Pulmonary artery endothelial cell (primary cell): ENCODE measurements around the gene PCK2. TPM values are rescaled to one million over a fixed set of nuclear protein-coding genes. Genes with fewer than 3 reads are reported as not detected.
"Not testable (repeated sequence)": the region's sequence is repeated elsewhere in the genome, so short reads cannot be mapped to it uniquely, and the experiment has no call there.

ENCODE experiments used
- DNase-seq: peaks from one replicate; pipeline ENCODE4 v3.0.0-alpha.2; 2011; ENCODE audit warnings: low read depth, low spot score
- total RNA-seq: library from RNA; depleted of rRNA; stranded (reverse); fragments of >200 nt; gene quantifications from 2 replicates; pipeline ENCODE4 v1.2.3, GENCODE V29; 2014

PCK2 gene
- 9.8 and 18.5 TPM in 2 replicates for total RNA-seq

DNA sequence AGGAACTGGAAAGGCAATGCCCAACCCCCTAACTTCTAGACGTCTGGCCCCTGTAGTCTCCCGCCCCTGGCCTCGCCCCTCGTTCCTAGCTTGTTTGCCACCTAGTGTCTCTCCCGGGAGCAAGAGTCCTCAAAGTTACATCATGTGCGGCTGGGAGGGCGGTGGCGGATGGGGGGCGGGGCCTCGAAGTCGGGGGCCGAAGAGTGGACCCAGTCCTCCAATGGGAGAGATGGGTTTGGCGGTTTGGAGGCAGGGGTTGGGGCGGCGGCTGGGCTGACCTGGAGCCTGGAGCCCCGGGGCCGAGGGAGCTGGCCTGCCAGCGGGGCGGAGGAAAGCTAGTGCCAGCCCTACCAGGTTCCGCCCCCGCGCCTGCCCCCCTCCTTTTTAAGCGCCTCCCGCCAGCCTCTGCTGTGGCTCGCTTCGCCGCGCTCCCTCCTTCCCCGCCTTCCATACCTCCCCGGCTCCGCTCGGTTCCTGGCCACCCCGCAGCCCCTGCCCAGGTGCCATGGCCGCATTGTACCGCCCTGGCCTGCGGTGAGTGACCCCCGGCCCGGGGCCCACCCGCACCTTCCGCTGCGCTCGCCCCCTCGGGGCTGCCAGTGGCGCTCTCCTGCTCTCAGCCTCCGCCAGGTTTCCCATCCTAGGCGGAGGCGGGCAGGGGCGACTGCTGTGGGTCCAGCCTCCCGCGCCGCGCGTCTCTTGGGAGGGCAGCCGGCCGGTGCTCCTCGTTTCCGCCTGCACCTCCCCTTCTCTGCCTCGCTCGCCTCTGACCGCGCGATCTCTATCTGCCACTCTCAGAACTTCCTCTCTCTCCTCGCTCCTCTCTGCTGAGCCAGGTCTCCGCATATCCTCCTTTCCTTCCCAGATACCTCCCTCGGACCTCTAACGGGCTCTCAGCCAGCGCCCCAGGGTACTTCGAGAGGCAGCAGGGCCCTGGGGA, at the start of gene PCK2:
PCK2 (plus strand) TSS at position 411 of the 940 bp plus-strand sequence; CDS start at position 506, 95 bp downstream.
- DNase-seq = peak; percentile 32

DNA sequence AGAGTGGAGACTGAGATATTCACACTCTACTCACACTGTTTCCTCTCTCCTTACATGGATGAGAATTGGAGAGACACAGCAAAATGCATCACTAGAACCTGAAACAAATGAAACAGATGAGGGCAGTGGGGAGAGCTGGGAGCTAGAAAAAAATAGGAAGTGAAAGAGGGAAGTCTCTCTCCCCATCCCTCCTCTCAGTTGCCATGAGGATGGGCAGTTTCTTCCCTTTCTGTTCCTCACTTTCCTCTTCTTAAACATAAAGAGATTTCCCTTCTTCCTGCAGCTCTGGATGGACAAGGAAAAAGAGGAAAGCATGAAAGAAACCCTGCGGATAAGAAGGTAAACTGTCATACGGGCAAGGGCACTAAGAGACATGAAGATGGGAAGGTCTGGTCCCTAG, 45.1 kb upstream of the PCK2 start:
- DNase-seq = not testable (repeated sequence)

DNA sequence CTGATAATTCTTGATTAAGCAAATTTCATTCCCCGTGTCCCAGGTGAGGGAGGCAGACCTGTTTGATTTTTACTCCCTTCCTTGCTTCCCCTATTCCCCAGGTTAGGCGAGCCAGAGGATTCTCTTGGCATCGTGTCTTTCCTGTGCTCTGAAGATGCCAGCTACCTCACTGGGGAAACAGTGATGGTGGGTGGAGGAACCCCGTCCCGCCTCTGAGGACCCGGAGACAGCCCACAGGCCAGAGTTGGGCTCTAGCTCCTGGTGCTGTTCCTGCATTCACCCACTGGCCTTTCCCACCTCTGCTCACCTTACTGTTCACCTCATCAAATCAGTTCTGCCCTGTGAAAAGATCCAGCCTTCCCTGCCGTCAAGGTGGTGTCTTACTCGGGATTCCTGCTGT, 43.4 kb upstream of the PCK2 start:
- not testable (repeated sequence) for DNase-seq

DNA sequence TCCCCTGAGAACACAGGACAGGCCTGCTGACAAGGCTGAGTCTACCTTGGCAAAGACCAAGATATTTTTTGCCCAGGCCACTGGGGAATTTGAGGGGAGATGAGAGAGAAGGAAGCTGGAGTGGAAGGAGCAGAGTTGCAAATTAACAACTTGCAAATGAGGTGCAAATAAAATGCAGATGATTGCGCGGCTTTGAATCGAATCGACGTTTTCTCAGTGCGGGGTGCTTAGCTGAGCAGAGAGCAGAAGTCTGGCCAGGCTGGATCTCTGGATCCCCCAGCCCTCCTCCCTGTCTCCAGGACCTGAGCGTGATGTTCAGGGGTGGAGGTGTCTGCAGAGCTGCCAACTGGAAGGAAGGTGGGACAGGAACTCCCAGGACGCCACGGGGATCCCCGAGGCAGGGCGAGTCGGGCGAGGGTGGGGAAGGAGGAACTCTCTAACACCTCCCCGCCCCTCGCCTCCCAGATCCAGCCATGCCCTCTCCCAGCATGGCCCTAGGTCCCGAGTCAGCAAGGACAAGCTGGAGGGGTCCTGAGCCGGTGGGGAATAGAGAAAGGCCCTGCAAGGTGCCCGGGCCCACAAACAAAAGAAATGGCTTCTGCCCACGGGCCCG, 42.8 kb upstream of the PCK2 start:
- DNase-seq = no peak

DNA sequence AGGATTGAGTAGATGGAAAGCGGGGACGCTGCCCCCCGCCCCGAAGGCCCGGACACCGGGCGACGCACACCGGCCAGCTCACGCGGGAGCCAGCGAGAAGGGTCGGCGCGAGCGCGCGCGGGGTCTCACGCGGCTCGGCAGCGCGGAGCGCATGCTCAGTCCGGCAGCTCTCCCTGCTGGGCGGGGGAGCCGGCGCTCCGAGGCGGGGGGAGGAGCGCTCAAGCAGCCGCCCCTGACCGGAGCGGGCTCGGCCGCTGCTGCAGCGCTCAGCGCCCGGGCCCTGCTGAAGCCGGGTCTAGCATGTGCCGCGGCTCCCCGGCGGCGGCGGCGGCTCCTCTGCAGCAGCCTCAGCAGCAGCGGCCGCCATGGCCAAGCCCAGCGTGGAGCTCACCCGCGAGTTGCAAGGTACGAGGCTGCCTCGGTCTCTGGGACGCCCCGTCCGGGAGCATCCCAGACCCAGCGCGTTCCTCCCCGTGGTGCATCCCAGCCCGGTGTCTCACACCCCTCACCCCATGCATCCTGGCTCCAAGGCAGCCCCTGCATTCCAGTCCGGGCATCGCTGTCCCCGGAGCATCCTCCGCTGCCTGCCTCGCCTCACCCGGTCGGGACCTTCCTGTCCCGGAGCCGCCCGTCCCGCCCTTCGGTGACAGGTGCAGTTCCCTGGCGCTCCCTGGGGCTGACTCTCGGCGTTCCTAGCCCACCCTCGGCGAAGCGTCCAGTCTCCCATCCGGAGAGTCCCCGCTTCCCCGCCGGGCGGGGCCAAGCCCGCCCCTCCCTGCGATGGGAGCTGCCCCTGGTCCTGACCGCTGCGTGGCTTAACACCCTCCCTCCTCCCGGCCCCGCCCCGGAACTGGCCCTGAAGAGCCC, 42.1 kb upstream of the PCK2 start, which contains the start of gene CARMIL3:
CARMIL3 (plus strand) TSS at position 221 of the 867 bp plus-strand sequence; CDS start at position 366, 145 bp downstream.
- DNase-seq = no peak

DNA sequence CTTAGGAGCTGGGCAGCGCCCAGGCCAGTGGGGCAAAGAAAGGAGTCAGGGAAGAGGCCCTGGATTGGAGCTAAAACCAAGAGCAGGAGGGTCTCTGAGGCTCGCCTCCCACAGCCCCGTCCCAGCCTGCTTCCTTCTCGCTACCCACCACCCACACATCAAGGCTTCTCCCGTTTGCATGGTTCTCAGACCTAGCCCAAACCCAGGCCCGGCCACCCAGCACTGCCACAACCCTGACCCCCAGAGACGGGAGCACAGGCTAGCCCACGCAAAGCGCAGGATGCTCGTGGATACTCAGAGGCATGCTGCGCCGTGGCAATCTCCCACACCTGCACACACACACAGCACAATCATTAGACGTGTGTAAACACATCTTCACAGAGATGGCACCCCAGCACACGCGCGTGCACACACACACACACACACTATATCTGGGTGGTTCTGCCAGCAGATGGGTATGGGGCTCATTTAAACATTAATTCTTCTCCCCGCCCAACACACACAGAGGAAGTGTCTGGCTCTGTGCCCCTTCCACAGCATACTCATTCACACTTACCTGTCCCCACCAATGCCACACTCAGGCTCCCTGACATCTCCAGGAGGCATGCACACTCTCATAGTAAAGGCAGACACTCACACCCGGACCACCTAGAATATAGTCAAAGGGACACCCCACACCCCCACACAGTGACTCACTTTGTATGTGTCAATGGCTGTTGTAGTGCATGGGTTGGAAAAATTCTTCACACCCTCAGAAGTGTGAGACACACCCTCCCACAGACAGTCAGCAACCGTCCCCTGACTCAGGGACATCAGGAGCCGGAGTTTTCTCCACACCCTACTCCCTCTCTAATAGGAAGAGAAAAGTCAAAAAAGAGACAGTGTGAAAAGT, 41.2 kb upstream of the PCK2 start:
- no peak for DNase-seq

DNA sequence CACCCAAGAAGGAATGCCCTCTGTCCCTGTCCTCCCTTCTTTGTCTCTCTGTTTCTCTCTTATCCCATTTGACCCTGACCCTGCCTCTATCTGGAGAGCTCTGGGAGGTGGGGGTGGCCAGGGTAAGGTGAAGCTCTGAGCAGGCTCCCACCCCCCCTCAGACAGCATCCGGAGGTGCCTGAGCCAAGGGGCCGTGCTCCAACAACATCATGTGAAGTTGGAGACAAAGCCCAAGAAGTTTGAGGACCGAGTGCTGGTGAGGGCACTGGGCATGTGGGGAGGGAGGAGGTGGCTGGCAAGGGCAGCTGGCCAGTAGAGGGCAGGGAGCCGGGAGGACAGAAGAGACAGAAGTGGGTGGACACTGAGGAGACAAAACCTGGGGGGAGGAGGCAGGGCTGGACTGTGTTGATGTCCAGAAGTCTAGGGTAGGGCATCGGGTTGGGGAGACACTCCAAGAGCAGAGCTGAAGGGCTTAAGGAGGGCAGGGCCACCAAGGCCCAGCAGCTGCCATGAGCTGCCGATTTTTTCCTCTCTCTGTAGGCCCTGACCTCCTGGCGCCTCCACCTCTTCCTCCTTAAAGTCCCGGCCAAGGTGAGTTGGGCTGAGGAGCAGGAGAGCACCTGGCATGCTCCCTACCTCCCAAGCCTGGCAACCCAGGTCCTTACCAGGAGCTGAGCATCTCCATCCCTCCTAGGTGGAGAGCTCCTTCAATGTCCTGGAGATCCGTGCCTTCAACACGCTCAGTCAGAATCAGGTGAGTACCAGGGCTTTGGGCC, 40.4 kb upstream of the PCK2 start:
- DNase-seq = no peak

DNA sequence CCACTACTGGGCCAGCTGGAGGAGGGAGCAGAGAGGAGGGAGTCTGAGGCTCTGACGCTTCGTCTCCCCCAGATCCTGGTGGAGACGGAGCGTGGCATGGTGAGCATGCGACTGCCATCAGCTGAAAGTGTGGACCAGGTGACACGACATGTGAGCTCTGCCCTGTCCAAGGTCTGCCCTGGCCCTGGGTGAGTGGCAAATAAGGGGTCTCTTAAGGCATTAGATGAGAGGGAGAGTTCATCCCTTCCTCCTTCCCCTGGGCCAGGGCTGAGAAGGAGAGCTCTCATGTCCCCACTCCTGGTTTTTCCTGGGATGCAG, 39.8 kb upstream of the PCK2 start:
- DNase-seq = no peak

DNA sequence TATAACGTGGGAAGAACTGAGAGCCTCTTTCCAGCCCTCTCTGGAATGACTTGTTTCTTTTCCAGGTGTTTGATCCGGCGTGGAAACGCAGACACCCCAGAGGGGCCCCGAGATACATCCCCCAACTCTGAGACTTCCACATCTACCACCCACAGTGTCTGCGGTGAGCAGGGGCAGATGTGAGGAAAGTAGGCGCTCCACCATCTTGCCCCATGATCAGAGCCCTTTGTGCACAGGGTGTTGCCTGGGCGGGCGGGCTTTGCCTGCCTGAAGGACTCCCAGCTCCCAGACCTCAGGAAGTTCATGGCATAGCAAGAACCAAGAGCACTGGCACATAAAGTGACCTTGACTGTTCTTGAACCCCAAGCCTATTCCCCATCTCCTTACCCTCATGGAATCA, 39.5 kb upstream of the PCK2 start:
- no peak for DNase-seq

DNA sequence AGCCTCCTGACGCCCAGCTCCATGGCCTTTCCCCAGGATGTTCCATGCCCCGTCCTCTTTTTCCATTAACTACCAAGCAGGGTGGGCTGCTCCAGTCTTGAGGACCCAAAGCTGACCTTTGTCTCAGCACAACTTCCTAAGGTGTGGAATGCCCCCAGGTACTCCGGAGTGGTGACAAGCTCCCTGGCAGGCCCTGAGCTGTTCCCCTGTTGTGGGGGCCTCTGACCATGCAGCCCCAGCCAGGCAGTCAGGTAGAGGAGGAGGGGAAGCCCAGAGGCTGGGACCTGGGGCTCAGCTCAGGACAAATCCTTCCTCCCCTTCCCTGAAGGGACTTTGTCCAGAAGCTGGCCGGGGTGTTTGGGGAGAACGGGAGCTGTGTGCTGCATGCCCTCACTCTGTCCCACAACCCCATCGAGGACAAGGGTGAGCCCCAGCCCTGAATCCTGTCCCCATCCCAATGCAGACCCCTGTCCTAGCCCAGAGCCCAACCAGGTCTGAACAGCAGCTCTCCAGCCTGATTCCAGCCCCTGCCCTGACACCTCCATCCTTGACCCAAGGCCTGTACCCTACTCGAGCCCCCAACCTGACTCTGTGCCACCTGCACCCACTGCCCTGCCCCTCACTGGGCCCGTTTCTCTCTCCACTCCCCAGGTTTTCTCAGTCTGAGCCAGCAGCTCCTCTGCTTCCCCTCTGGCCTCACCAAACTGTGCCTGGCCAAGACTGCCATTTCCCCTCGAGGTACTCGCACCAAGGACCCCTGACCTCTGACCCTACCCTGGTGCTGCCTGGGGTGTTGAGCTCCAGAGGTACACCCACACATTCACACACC, 37.9 kb upstream of the PCK2 start:
- no peak for DNase-seq

DNA sequence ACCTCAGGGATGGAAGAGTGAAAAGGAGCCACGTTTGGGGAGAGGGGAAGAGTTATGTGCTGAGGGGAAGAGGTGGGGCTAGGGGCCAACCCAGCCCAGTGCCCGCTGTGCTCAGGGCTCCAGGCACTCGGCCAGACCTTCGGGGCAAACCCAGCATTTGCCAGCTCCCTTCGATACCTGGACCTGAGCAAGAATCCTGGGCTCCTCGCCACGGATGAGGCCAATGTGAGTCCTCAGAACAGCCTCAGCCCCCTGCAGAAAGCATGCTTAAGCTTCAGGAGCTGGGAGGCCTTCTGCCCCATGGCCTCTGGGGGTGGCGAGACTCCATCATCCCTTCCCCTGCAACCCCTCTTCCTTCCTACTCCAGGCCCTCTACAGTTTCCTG, 37.3 kb upstream of the PCK2 start:
- no peak for DNase-seq

DNA sequence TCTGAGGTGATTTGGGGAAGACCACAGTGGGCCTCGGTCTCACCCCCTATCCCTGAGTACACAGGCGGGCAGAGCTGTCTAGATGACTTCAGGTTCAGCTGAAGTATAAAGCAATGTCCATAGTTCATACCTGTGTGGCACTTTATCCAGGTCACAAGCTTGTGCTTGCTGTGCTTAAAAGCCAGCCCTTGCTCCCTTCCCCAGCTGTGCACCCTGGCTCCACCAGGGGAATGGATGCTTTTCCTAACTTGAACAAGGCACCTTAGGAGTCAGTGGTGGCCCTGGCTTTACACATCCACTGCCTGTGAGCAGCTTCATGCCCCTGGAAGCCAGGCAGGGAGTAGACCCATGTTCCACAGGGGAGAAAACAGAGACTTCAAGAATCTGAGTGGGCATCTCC, 36.8 kb upstream of the PCK2 start:
- no peak for DNase-seq

DNA sequence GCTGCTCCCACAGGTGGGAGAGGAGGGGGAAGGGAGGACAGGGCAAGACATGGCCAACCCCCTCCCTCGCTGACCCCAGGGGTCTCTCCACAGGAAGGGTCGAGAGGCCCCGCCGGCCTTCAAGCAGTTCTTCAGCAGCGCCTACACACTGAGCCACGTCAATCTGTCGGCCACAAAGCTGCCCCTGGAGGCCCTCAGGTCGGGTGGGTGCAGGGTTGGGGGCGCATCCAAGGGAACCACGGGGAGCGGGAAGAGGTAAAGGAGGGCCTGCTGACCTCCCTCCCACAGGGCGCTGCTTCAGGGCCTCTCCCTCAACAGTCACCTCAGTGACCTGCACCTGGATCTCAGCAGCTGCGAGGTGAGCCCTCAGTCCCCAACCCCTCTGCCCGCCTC, 36.2 kb upstream of the PCK2 start:
- no peak for DNase-seq

DNA sequence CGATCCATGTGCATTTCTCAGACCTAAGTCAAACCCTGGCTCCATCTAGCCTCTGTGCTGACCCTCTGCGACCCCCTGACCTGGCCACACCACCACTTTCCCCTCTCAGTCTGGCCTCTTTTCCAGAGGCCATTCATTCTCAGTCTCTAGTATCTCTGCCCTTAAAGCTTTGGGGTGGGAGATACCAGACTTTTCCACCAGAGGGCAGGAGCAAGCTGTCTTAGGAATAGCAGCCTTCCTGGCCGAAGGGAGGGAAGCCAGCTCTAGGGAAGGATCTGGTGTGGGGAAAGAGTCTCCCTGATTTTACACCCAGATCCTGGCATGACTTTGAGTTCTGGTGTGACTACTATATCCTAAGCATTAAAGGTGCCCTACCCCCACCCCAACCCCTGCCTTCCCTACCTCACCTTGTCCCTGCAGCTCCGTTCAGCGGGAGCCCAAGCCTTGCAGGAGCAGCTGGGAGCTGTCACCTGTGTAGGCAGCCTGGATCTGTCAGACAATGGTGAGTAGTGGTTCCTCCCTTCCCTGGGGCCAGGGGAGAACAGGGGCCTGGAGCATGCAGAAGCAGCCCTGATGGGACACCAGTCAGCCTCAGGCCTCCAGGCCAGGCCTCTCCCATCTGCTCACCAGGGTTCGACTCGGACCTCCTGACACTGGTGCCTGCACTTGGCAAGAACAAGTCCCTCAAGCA, 35.7 kb upstream of the PCK2 start:
- DNase-seq = peak; percentile 24

DNA sequence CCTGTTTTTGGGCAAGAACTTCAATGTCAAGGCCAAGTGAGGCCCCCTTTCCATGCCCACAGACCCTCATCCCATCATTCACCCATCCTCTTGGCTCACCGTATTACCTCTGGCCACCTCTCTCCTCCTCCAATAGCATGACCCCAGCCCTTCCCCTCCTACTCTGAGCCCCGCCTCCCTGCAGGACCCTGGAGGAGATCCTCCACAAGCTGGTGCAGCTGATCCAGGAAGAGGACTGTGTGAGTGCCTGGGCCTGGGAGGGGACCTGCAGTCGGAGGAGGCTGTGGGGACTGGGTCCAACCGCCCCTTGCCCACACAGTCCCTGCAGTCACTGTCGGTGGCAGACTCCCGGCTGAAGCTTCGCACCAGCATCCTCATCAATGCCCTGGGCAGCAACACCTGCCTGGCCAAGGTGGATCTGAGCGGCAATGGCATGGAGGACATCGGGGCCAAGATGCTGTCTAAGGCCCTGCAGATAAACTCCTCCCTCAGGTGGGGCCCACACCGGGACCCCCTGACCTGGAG, 35.1 kb upstream of the PCK2 start:
- no peak for DNase-seq

DNA sequence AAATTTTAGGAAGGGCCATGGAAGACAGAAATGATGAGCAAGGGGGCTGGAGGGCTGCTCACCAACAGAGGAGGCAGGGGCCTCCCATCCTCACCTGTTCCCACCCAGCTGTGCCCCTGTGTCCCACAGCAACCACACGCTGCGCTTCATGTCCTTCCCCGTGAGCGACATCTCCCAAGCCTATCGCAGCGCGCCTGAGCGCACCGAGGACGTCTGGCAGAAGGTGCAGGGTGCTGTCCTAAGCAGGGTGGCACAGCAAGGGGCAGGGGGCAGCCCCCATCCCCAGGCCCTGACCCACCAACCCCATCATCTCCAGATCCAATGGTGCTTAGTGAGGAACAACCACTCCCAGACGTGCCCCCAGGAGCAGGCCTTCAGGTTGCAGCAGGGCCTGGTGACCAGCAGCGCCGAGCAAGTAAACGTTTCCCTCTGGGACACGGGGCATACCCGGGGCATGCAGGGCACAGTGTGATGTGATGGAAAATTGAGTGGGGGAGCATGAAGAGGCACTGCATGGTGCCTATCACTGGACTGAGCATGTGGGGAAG, 34.2 kb upstream of the PCK2 start:
- no peak for DNase-seq

DNA sequence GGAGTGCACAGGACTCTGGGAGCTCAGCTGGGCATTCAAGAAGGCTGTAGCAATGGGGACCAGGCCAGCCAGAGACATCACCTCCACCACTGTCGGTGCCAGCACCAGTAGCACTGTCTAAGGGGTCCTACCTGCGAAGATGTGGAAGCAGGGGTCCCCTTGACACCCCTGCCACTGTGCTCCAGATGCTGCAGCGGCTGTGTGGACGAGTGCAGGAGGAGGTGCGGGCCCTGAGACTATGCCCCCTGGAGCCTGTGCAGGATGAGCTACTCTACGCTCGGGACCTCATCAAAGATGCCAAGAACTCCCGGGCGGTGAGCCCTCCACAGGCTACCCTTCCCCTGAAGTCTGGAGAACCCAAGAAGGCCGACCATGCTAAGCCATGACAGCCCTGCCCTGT, 33.7 kb upstream of the PCK2 start:
- DNase-seq = no peak
